ENCODE data around the gene NMT2.

The NMT2 gene

GRCh38 chr10:15124190-15124589 lies 44.3 kb downstream of the NMT2 start:
- no peak overlapping the region for H3K4me3 ChIP-seq (ENCODE audit: low read depth in 1 of 2, low read length in 1 of 2)
- H3K36me3 ChIP-seq, result no peaks in the 10 kb centered on the region
- H3K27ac ChIP-seq, result no peak overlapping the region
- no peaks in the 10 kb centered on the region for H3K9me3 ChIP-seq
- H3K4me1 ChIP-seq (ENCODE audit: control insufficient read depth in 1 of 2, insufficient read depth in 1 of 2, low read depth in 1 of 2, low read length in 1 of 2), result peaks cover 5 to 9% of the 10 kb centered on the region in 2 experiments
- no peak for TF ChIP-seq CTCF (IDR thresholded peaks at IDR 0.05)
- no peaks in the 10 kb centered on the region for H3K27me3 ChIP-seq

DNA sequence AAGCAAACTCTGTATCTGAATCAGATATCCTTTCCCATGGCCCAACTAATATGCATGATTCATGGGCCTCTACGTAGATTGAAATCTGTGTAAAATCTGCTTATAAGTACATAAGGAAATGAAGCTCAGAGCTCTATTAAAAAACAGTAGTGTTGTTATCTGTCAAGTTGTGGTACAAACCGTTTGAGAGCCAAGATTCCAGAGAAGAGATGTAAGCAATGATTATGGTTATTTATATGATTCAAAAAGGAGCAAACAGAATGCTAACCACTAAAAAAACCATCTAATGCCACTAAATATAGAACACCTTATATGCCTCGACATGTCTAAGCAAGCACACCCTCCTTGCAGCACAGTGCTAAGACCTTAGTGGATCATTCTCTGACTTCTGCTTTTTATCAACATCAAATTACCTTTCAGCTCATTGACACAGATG lies 44.7 kb downstream of the NMT2 start:
- TF ChIP-seq CTCF (IDR thresholded peaks at IDR 0.05), result no peak
- Histone ChIP-seq H3K9me3 (no peaks in the 10 kb centered on the region), H3K4me1 (ENCODE audit: control insufficient read depth in 1 of 2, insufficient read depth in 1 of 2, low read depth in 1 of 2, low read length in 1 of 2) (peaks cover 10 to 14% of the 10 kb centered on the region in 2 experiments), H3K27me3 (no peaks in the 10 kb centered on the region), H3K27ac (no peak overlapping the region), H3K36me3 (no peaks in the 10 kb centered on the region), H3K4me3 (ENCODE audit: low read depth in 1 of 2, low read length in 1 of 2) (no peak overlapping the region)

DNA sequence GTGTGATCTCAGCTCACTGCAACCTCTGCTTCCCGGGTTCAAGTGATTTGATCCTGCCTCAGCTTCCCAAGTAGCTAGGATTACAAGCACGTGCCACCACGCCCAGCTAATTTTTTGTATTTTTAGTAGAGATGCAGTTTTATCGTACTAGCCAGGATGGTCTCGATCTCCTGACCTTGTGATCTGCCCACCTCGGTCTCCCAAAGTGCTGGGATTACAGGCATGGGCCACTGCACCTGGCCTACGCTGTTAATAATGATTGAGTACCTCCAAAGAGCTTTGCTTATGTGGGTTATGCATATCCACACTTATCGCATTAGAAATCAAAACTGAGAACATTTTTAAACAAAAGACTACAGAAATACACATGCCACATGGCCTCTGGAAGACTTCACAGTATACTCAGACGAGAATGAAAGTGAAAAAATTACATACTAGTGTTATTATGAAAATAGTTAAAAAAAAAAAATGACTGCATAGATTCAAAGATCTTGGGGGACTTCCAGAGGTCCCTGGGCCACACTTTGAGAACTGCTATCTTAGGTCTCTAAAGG lies 45.9 kb downstream of the NMT2 start:
- no peak for TF ChIP-seq CTCF (IDR thresholded peaks at IDR 0.05)
- no peaks in the 10 kb centered on the region for H3K9me3 ChIP-seq
- no peaks in the 10 kb centered on the region for H3K27me3 ChIP-seq
- H3K36me3 ChIP-seq, result no peaks in the 10 kb centered on the region
- H3K27ac ChIP-seq, result no peak overlapping the region
- H3K4me3 ChIP-seq (ENCODE audit: low read depth in 1 of 2, low read length in 1 of 2), result no peak overlapping the region
- peaks cover 13 to 20% of the 10 kb centered on the region in 2 experiments for H3K4me1 ChIP-seq (ENCODE audit: control insufficient read depth in 1 of 2, insufficient read depth in 1 of 2, low read depth in 1 of 2, low read length in 1 of 2)

GRCh38 chr10:15121707-15122106 lies 46.8 kb downstream of the NMT2 start:
- no peak for TF ChIP-seq CTCF (IDR thresholded peaks at IDR 0.05)
- H3K4me3 ChIP-seq (ENCODE audit: low read depth in 1 of 2, low read length in 1 of 2), result no peak overlapping the region
- H3K36me3 ChIP-seq, result no peaks in the 10 kb centered on the region
- no peak overlapping the region for H3K27ac ChIP-seq
- no peaks in the 10 kb centered on the region for H3K27me3 ChIP-seq
- H3K9me3 ChIP-seq, result no peaks in the 10 kb centered on the region
- H3K4me1 ChIP-seq (ENCODE audit: control insufficient read depth in 1 of 2, insufficient read depth in 1 of 2, low read depth in 1 of 2, low read length in 1 of 2), result peaks cover 13 to 20% of the 10 kb centered on the region in 2 experiments

DNA sequence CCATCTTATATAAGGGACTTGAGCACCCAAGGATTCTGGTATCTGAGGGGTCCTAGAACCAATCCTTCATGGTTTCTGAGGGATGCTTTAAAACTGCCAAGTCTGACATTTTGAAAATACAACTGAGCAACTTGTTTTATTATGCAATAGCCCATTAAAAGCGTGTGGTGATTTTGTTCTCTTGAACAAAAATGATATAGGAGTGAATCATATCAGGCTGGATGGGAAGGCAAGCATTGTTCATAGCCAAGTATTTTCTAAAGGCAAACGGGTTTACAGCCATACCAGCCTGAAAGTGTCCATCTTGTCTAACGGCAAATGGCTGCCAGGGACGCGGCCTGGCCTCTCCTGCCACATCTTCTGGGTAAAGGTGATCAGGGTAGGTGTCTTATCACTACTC lies 48.0 kb downstream of the NMT2 start:
- no peak overlapping the region for H3K27ac ChIP-seq
- no peak overlapping the region for H3K4me3 ChIP-seq (ENCODE audit: low read depth in 1 of 2, low read length in 1 of 2)
- no peak for TF ChIP-seq CTCF (IDR thresholded peaks at IDR 0.05)
- no peaks in the 10 kb centered on the region for H3K9me3 ChIP-seq
- no peaks in the 10 kb centered on the region for H3K27me3 ChIP-seq
- H3K4me1 ChIP-seq (ENCODE audit: control insufficient read depth in 1 of 2, insufficient read depth in 1 of 2, low read depth in 1 of 2, low read length in 1 of 2), result peaks cover 13 to 20% of the 10 kb centered on the region in 2 experiments
- H3K36me3 ChIP-seq, result no peaks in the 10 kb centered on the region
